SK-N-SH treated with all-trans-retinoic acid at 6 μM for 48 hours (cell line): ENCODE data around the gene PAX1.

ENCODE experiments used
- ARNTL ChIP-seq: fragments of 450-650 bp; formaldehyde crosslinking; IDR thresholded peaks from 2 replicates; pipeline ENCODE4 v1.5.0; 2020; ENCODE audit warnings: low read depth, mild to moderate bottlenecking, moderate library complexity, borderline replicate concordance
- CREB5 ChIP-seq: fragments of 250-450 bp; sonication (Bioruptor Pico); IDR thresholded peaks from 2 replicates; pipeline ENCODE4 v1.5.1; 2020; ENCODE audit warnings: low read depth, mild to moderate bottlenecking, moderate library complexity
- CSRNP3 ChIP-seq: fragments of 250-450 bp; sonication (Bioruptor Pico); IDR thresholded peaks from 2 replicates; pipeline ENCODE4 v1.5.1; 2021; ENCODE audit warnings: mild to moderate bottlenecking, moderate library complexity
- ESRRG ChIP-seq: fragments of 250-450 bp; sonication (Bioruptor Pico); IDR thresholded peaks from 2 replicates; pipeline ENCODE4 v1.6.1; 2021; ENCODE audit warnings: mild to moderate bottlenecking
- GLIS3 ChIP-seq: fragments of 250-450 bp; sonication (Bioruptor Pico); IDR thresholded peaks from 2 replicates; pipeline ENCODE4 v1.5.0; 2020; ENCODE audit warnings: mild to moderate bottlenecking, moderate library complexity
- PATZ1 ChIP-seq: fragments of 250-450 bp; sonication (Bioruptor Pico); IDR thresholded peaks from 2 replicates; pipeline ENCODE4 v1.8.0; 2020; ENCODE audit warnings: mild to moderate bottlenecking, moderate library complexity, borderline replicate concordance
- RARB ChIP-seq: fragments of 250-450 bp; sonication (Bioruptor Pico); IDR thresholded peaks from 2 replicates; pipeline ENCODE4 v1.8.0; 2021; ENCODE audit warnings: mild to moderate bottlenecking, moderate library complexity
- ZC3H10 ChIP-seq: fragments of 250-450 bp; sonication (Bioruptor Pico); IDR thresholded peaks from 2 replicates; pipeline ENCODE4 v1.5.1; 2021; ENCODE audit warnings: mild to moderate bottlenecking, moderate library complexity
- ZFP3 ChIP-seq: fragments of 250-450 bp; sonication (Bioruptor Pico); IDR thresholded peaks from 2 replicates; pipeline ENCODE4 v1.5.0; 2020; ENCODE audit warnings: mild to moderate bottlenecking, moderate library complexity
- ZFP30 ChIP-seq: fragments of 450-650 bp; formaldehyde crosslinking; IDR thresholded peaks from 2 replicates; pipeline ENCODE4 v1.5.0; 2022; ENCODE audit warnings: mild to moderate bottlenecking, moderate library complexity
- ZNF565 ChIP-seq: fragments of 450-650 bp; formaldehyde crosslinking; conservative IDR thresholded peaks from 2 replicates; pipeline ENCODE4 v1.5.0; 2020; ENCODE audit warnings: low read depth, mild to moderate bottlenecking, moderate library complexity
- ZNF8 ChIP-seq: fragments of 450-650 bp; formaldehyde crosslinking; IDR thresholded peaks from 2 replicates; pipeline ENCODE4 v1.5.0; 2020; ENCODE audit warnings: mild to moderate bottlenecking, moderate library complexity
- TF ChIP-seq, protein P1 (sequence below): fragments of 250-450 bp; sonication (Bioruptor Pico); IDR thresholded peaks from 2 replicates; pipeline ENCODE4 v1.8.0; 2021; ENCODE audit warnings: low read depth, mild to moderate bottlenecking, moderate library complexity, borderline replicate concordance
- TF ChIP-seq, protein P2 (sequence below): fragments of 250-450 bp; sonication (Bioruptor Pico); IDR thresholded peaks from 2 replicates; pipeline ENCODE4 v1.5.0; 2020; ENCODE audit warnings: mild to moderate bottlenecking, moderate library complexity

- TF ChIP-seq ZNF565 (CRISPR knock-in tag) (no peak), RARB (CRISPR knock-in tag) (no peak), CREB5 (no peak), GLIS3 (CRISPR knock-in tag) (no peak), PATZ1 (CRISPR knock-in tag) (no peak), CSRNP3 (CRISPR knock-in tag) (no peak), ESRRG (CRISPR knock-in tag) (no peak), ZFP30 (CRISPR knock-in tag) (no peak), ARNTL (no peak), ZFP3 (CRISPR knock-in tag) (no peak), ZC3H10 (CRISPR knock-in tag) (no peak), ZNF8 (CRISPR knock-in tag) (no peak)
- TF ChIP-seq, protein P1, sequence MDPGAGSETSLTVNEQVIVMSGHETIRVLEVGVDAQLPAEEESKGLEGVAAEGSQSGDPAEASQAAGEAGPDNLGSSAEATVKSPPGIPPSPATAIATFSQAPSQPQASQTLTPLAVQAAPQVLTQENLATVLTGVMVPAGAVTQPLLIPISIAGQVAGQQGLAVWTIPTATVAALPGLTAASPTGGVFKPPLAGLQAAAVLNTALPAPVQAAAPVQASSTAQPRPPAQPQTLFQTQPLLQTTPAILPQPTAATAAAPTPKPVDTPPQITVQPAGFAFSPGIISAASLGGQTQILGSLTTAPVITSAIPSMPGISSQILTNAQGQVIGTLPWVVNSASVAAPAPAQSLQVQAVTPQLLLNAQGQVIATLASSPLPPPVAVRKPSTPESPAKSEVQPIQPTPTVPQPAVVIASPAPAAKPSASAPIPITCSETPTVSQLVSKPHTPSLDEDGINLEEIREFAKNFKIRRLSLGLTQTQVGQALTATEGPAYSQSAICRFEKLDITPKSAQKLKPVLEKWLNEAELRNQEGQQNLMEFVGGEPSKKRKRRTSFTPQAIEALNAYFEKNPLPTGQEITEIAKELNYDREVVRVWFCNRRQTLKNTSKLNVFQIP (CRISPR knock-in tag): no peak
- TF ChIP-seq, protein P2, sequence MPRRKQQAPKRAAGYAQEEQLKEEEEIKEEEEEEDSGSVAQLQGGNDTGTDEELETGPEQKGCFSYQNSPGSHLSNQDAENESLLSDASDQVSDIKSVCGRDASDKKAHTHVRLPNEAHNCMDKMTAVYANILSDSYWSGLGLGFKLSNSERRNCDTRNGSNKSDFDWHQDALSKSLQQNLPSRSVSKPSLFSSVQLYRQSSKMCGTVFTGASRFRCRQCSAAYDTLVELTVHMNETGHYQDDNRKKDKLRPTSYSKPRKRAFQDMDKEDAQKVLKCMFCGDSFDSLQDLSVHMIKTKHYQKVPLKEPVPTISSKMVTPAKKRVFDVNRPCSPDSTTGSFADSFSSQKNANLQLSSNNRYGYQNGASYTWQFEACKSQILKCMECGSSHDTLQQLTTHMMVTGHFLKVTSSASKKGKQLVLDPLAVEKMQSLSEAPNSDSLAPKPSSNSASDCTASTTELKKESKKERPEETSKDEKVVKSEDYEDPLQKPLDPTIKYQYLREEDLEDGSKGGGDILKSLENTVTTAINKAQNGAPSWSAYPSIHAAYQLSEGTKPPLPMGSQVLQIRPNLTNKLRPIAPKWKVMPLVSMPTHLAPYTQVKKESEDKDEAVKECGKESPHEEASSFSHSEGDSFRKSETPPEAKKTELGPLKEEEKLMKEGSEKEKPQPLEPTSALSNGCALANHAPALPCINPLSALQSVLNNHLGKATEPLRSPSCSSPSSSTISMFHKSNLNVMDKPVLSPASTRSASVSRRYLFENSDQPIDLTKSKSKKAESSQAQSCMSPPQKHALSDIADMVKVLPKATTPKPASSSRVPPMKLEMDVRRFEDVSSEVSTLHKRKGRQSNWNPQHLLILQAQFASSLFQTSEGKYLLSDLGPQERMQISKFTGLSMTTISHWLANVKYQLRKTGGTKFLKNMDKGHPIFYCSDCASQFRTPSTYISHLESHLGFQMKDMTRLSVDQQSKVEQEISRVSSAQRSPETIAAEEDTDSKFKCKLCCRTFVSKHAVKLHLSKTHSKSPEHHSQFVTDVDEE (CRISPR knock-in tag): no peak
These were observed 1.1 kb downstream of the PAX1 start for GRCh38 chr20:21706261-21707195.
